ENCODE data around the gene RHOD. TPM values are rescaled to one million over a fixed set of nuclear protein-coding genes. Genes with fewer than 3 reads are reported as not detected.

RHOD gene
- polyA plus RNA-seq, 12 donors = 7.4 to 20.7 (median 11.6) TPM; not detected in 1

GRCh38 chr11:67029146-67029545, 27.5 kb upstream of the RHOD start:
- no peak for DNase-seq

GRCh38 chr11:67030976-67031375, 25.7 kb upstream of the RHOD start:
- DNase-seq = no peak

DNA sequence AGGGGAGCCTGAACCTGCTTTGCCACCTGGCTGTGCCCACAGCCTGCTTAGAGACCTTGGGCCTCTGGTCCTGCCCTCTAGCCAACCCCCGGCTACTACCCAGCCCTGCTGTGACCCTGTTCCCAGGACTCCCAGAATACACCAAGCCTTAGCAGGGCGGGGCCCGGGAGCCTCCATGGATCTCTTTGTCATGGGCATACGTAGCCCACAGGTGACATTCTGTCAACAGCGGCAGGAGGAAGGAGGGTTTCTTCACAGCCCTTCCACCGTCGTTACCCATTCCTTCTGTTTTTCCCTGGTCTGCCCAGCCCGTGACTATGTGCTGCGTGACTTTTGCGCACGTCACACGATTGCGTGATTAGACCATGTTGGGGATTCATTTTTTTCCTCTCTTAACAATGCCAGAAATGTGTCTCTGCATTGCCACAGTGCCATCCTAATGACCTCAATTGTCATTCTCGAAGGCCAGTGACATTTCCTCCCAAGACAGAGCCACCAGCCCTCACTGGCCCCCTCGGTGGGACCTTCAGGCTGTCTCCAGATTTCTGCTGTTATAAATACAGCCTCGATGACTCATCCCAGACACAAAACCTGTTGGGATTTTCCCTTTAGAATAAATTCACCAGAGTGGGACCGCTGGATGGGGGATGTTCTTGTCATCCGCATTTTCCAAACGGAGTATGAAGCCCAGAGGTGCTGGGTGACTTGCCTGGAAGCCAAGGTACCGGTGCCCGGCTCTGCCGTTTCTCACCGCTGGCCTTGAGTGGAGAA, 24.7 kb upstream of the RHOD start:
- DNase-seq = no peak

GRCh38 chr11:67032830-67033551, 23.7 kb upstream of the RHOD start:
- no peak for DNase-seq

DNA sequence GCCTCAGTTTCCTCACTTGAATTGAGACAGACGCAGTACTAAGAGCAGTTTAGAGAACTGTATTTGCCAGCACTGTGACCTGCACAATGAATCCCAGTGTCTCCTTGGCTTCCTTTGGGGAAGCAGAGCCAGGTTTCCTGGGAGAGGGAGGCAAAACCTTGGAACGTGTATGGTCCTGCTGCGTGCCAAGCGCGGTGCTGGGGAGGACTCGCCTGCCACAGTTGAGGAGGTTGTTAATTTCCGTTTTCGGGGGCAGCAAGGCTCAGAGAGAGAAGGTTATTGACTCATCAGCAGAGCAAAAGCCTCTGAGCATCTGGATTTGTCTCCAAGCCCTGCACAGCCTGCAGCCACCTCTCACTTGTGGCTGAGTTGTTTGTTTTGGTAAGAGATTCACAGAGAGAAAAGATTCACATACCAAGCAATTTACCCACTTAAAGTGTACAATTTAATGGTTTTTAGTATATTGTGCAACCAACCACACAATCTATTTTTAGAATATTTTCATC, 22.9 kb upstream of the RHOD start:
- no peak for DNase-seq

GRCh38 chr11:67034350-67034749, 22.3 kb upstream of the RHOD start:
- DNase-seq = no peak

DNA sequence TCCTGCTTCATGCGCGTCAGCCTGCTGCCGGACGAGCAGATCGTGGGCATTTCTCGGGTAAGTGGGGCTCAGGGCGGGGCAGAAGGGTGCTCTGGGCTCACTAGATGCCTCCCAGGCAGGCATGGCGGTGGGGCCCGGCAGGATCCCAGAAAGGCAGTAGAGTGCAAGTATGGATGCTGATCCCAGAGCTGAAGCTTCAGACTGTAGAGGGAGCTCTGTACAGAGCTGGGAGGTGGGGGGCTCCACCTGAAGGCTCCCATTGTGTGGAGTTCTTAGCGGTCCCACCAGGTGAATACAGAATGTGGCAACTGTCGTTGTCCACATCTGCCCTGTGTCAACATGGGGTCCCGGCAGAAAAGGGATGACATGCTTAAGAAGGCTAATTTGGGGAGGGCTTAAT, 16.5 kb upstream of the RHOD start:
- no peak for DNase-seq

DNA sequence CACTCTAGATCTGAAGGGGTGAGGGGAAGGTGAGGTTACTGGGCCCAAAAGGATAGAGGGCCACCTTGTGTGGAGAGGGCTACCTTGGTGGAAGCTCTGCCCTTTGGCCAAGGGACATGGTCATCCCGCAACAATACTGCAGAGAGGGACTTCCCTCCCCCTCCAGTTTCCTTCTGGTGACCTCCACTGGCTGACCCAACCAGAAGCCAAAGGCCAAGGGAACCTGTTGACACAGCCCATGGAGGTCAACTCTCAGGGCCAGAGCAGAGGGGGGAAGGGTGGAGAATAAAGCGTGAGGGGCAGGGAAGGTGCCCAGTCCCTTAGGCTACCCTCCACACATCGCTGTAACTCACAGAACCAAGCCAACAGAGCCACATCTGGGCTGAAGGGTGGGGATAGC, 15.0 kb upstream of the RHOD start:
- DNase-seq = no peak

- DNase-seq = no peak
Measured at GRCh38 chr11:67043572-67044349, 12.9 kb upstream of the RHOD start.

GRCh38 chr11:67044496-67044895, 12.2 kb upstream of the RHOD start:
- no peak for DNase-seq

DNA sequence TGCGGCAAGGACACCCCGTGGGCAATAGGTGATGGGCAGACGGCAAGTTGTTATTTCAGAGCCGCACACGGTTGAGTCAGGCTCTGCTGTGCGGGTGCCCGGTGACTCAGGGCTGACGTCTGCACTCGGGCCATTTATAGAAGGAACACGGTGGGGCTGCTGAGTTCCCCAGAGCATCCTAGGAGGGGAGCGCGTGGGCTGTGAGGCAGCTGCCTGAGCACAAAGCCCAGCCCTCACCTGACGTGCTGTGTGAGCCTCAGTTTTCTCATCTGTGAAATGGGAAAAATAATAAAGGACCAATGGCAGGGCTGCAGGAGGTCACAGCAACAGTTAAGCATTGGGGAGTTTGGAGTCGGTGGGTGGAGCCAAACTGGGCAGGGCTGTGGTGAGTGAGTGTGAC, 11.3 kb upstream of the RHOD start:
- no peak for DNase-seq

DNA sequence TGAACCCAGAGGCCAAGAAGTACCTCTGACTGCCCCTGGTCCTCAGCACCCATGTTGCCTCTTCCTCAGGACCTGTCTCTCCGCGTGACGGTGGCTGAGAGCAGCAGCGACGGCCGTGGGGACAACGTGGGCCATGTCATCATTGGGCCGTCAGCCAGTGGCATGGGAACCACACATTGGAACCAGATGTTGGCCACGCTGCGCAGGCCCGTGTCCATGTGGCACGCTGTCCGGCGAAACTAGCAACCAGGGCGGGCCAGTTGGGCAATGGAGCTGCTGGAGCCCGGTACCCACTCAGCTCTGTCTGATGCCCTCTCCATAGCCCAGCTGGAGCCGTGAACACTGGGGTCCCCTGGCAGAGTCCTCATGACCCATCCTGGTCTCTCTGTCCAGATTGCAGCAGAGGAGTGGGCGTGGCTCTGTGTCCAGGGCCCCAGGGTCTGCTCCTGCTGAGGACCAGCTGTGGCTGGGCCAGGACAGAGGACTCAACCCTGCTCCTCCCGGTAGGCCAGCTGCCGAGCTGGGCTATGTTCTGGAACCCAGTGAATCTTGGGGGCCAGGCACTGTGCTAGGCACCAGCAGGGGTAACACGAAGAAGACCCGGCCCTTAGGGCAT, 8.0 kb upstream of the RHOD start:
- DNase-seq = no peak

DNA sequence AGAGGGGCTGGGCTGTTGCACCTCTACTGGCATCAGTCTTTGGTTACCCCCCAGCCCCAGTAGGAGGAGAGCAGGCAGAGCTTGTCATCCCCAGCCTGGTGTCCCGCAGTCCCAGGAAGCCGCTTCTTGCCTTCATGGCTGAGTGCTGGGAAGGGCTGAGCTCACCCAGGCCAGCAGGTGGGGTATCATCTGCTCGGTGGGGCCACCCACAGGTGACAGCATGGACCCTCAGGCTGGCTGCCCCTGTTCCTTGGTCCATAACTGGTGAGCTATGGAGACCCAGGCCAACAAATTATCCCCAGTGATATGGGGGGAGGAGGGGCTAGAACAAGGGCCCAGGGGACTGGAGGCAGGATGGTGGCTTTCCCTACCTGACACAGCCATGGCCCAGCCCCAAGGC, 6.5 kb upstream of the RHOD start:
- no peak for DNase-seq

- DNase-seq = no peak
Measured at GRCh38 chr11:67051180-67051893, 5.3 kb upstream of the RHOD start.

DNA sequence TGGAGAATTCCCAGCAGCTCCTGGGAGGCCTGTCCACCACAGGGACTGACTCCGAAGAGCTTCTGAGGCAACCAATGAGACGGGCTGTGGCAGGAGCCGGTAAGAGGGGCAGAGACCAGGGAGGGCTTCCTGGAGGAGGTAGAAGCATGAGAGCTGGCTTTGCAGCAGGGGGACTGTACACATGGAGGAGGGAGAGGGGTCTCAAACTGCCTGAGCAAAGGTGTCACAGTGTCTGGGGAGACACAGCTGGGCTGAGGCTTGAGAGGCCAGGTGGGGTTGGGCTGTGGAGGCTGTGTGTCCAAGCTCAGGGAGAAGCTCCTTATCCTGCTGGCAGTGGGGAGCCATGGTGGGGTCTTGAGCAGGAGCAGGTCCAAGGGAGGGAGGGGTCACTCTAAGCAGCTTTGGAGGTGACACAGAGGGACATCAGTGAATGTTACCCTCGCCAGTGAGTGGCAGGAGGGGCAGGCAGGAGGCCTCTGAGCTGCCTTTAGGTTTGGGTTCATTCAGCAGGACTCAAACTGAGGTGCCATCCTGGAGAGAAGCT, 4.6 kb upstream of the RHOD start:
- no peak for DNase-seq

DNA sequence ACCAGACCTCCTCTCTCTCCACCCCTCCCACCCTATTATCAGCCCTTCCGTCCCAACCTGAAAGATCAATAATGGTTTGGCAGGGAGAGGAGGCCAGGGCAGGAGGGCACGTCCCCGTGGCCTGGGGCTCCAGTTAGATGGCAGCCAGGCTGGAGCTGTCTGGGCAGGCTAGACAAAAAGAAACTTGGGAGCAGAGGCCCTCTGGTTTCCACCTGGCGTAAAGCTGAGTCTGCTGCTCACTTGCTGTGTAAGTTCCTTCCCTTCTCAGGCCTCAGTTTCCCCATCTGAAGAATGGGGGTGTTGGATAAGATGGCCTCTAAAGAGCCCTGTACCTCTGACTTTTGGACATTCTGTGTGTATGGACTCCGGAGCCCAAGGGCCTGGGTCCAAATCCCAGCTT, 3.8 kb upstream of the RHOD start:
- no peak for DNase-seq

GRCh38 chr11:67053896-67054329, 2.7 kb upstream of the RHOD start:
- DNase-seq = peak; percentile 39

DNA sequence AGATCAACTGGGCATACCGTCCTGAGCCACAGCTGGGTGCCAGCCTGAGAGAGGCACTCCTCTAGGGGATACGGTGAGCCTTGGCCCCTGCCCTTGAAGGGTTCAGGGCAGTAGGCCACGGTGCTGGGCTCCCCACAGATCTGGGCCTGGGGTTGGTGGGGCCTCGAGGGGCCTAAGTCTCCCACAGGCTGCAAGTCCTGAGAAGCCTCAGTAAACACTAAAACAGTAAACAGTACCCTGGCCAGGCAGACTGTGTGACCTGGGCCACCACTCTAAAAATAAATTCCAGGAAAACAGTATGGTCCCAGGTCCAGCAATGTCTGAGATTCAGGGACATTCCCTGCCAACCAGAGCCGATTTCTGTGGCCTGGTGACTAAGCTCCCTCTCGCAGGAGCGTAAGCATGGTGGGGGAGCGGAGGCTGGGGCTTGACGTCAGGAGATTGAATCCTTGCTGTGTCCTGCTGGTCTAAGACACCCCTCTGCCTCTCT, 2.3 kb upstream of the RHOD start:
- no peak for DNase-seq

DNA sequence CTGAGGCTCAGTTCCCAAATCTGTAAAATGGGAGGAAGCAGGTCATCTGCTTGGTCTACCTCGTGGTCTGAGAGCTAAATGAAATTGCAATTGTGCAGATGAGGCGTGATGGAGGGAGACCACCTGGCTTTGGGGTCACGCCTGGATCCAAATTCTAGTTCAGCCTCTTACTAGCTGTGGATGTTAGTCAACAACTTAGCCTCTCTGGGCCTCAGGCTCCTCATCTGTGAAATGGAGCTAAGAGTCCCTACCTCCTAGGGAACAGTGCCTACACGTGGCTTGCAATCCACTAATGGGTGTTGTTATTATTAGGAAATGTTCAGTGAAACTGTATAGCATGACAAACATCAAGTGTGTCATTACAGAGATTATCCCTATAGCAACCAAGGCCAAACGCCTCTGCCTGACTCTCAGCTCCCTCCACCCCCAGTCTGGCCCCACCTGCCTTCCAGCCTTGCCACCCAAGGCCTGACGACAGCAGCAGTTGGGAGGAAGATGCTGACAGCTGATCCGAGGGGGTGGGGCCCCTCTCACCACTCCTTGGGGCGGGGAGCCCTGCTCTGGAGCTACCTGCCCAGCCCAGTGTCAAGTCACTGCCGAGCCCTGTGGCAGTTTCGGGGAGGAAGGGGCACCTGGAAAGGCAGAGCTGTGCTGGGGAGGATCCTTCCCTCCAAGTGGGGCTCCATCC, 1.7 kb upstream of the RHOD start:
- DNase-seq = no peak

DNA sequence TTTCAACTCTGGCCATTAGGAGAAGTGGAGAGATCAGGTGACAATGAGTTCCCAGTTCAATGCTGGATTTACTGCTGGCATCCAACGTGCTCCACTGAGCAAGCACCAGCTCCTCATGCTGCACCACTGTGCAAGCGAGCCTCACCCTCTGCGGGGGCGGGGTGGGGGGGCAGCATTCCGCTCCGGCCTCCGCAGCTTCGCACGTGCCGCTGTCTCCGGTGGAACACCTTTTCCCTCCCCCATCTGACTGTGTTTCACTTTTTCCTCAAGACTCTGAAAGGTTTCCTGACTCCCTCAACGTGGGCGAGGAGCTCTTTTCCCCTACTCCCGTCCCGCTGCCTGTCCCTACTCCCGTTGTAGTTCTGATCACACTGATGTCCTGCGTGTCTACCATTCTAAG, 835 bp upstream of the RHOD start:
- no peak for DNase-seq

Measured in muscle of arm (tissue), 12 donors.